SK-N-DZ (cell line): ENCODE measurements around the gene STXBP3. TPM values are rescaled to one million over a fixed set of nuclear protein-coding genes. Genes with fewer than 3 reads are reported as not detected.
"Not testable (repeated sequence)": the region's sequence is repeated elsewhere in the genome, so short reads cannot be mapped to it uniquely, and the experiment has no call there.

Experiments used
- DNase-seq: peaks from one replicate; pipeline ENCODE4 v3.0.0-alpha.2; 2015; ENCODE audit warnings: low spot score
- polyA plus RNA-seq, 2 experiments: library from polyadenylated mRNA; depleted of rRNA; stranded (reverse); fragments of >200 nt; gene quantifications; 2 replicates each; pipeline ENCODE4 v1.2.3, GENCODE V29; 2014

Gene STXBP3
- 16.2 and 17.0 TPM in 2 replicates for polyA plus RNA-seq (2014; cell fraction: cytosol; rRNA removed)
- polyA plus RNA-seq (2014; cell fraction: nucleus; rRNA removed), result 20.8 and 36.6 TPM in 2 replicates

DNA sequence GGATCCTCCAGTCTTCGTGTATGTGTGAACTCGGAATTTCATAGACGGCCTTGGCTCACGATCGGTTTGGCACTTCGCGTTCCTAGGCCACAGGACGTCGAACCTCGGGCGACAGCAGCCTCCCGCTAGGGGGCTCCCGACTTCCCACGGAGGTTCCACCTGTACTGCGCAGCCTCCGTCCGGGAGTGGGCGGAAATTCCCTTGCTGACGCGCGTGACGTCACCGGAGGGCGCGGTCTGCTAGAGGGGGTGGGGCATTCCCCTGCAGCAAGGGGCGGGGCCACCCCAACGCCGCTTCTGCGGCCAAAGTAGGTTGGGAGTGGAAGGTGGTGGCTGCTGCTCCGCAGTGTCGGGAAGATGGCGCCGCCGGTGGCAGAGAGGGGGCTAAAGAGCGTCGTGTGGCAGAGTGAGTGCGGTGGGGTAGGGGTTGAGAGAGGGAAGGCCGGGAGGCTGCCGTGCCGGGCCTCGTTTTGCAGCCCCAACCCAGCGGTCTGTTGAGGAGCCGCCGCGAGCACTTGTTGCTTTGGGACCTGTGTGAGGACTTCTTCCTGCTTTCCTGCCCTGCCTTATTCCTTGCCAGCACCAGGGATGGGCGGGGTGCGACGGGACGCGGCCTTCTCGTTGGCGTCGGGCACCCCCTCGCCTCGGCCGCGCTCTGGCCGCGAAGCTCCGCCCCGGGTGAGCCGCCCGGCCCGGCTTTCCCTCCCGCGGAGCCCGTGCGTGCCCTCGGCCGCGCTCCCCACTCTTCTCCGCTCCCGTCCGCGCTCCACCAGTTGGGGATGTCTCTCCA lies at the start of gene STXBP3:
Gene STXBP3 (plus strand): TSS at position 293 of the 789 bp plus-strand sequence. CDS start 64 bp downstream, at position 357.
- DNase-seq, result peak; percentile 95

- DNase-seq, result no peak
Measured at GRCh38 chr1:108699375-108700332, 46.8 kb upstream of the STXBP3 start.

DNA sequence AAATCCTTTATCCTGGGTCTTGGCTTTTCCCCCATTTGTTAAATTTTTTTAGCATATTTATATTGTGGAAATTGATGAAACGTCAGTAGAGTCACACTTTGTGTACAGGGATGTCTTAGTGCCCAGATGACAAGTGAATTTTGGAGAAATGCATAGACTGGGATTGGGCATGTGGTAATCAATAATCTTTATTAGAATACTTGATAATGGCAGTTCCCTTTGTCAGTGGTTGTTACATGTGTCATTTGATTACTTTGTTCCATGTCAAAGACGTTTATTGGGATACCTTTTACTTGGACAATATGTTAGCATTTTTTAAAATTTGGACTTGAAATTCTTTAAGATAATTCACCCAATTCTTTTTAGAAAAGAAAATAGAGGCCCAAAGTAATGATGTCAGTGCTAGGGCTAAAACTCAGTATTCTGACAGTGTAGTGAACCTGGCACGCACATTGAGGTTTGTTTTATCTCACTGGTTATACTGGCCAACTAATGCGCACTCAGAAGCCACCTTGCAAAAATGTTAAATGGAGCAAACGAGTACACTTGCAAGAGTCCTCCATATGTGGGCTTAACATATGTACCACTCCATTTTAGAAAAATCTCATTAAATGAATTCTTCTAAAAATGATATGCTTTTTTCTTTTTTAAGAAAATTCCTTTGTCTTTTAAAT lies 45.2 kb upstream of the STXBP3 start:
- DNase-seq, result no peak

DNA sequence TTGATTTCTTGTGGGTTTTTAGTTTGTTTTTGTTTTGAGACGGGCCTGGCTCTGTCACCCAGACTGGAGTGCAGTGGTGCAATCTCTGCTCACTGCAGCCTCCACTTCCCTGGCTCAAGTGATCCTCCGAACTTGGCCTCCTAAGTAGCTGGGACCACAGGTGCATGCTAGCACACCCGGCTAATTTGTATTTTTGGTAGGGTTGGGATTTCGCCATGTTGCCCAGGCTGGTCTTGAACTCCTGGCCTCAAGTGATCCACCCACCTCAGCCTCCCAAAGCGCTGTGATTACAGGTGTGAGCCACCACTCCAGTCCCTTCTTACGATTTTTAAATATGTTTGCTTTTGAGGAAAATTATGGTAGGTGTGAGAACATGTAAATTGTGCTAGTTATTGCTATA lies 44.4 kb upstream of the STXBP3 start:
- DNase-seq, result not testable (repeated sequence)

DNA sequence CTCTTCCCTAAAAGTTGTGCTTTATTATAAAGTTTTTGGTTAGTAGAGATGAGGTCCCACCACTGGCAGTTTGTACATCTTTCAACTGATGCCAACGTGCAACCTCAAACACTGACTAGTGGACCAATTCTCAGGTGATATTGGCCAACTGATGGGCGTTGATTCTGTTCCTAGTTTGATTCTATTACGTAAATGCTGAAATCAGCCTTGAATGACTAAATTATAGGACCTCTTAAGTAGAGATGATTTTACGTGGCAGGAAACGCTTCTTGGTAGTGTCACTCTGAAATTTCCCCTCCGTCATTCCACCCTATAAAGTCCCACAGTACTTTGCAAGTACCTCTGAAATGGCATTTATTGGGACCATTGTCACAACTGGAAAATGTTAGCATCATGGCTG lies 42.5 kb upstream of the STXBP3 start:
- no peak for DNase-seq

- no peak for DNase-seq
Measured at GRCh38 chr1:108704496-108704895, 42.0 kb upstream of the STXBP3 start.

DNA sequence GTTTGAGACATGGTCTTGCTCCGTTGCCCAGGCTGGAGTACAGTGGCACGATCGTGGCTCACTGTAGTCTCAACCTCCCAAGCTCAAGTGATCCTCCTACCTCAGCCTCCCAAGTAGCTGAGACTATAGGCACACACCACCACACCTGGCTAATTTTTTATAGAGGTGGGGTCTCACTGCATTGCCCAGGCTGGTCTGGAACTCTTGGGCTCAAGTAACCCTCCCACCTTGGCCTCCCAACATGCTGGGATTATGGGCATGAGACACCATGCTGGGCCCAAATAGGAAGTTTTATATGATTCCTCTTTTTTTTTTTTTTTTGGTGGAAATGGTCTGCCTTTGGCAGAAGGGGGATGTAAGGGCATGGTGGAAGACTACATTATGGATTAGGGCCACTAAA lies 39.8 kb upstream of the STXBP3 start:
- no peak for DNase-seq

GRCh38 chr1:108708691-108709660 lies 37.5 kb upstream of the STXBP3 start:
- no peak for DNase-seq

DNA sequence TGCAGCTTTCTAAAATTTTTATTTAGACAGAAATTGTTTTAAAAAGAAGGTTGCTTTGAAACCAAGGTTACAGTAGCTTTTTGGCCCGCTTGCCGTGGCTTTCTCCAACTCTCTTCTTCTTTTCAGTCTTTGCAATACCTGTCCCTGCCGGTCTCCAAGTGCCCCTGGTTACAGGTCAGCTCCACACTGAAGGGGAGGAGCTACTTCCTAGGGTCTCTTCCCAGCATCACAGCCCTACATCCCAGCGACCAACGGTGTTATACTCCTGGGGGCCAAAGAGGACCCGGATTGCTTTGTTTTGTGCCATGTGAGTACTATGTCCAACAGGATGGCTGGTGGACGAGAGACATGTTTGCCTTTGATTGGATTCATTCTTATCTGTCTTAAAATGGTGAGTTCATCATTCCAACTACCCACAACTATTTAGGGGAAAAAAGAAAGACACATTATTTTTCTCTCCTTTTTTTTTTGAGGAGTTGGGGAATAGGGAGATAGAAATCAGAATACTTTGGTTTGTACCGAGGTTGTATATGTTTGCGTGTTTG lies 33.8 kb upstream of the STXBP3 start, which contains the start of gene FNDC7:
Gene FNDC7 (plus strand): TSS at position 303 of the 545 bp plus-strand sequence. CDS start 26 bp downstream, at position 329.
- DNase-seq, result peak; percentile 35

DNA sequence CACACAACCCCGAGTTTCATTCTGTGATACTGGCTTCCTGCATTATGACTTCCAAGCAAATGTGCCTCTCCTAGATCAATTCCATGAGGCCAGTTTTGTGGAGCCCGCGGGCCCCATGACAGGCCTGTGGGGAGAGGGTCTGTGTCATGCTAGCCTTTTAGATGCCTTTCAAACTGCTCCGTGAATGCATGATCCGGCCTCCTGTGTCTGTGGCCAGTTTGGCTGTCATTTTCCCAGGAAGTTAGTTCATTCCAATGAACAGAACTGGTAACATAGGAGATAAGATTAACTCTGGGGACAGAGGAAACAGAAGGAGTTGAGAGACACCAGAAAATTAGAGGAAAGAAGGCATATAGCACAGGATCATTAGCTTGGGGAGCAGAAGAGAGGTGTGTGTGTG lies 30.5 kb upstream of the STXBP3 start:
- no peak for DNase-seq

DNA sequence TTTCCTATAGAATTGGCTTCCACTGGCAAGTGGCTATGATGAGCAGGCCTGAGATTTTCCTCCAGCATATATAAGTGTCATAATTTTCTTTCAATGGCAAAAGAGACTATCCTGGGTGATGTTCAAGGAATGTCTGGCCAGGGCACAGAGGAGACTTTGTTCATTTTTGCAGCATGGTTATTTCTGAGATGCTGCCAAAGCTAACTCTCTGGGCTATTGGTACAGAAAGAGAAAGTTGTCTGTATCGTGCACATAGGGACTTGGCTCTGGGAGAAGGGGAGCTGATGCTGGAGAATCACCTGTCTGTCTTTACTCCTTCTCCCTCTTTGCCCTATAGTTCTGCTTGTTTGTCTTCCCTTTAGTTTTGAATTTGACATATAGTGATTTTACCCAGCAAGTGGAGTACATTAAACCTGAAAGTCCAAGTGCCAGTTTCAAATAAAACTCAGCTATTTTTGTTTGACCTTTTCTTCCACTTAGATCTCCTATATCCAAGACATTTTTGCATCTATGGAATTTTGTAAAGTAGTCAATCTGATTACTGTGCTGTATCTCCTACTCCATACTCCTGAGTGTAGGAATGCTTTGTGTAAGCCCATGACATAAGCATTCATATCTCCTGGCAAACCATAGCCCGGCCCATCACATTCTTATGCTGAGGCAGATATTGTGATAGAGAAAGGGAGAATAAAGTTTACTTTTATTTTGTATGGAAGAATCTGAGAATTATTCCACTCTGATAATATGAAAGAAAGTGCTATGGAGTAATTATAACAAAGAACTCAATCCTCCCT lies 29.8 kb upstream of the STXBP3 start:
- no peak for DNase-seq

DNA sequence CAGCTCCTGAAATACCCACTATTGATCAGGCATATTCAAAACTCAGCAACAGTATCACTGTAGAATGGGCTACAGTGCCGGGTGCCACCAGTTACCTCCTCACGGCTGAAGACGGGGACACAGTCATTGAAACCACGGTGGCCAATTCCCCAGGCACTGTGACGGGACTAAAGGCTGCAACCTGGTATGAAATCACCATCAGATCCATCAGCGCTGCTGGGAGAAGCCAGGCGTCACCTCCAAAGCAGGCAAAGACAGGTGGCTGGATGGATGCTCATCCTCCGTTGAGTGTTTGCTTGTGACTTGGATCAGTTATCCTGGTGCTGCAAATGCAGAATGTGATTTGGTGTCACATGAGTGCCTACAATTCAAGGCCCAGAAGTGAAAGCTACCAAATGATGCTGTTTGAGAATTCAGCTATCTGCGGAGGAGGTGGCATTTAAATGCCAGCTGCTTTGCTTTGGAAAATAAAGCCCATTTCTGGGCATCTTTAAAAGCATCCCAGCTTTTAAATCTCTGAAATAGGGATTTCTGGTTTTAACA lies 28.6 kb upstream of the STXBP3 start:
- DNase-seq, result no peak

DNA sequence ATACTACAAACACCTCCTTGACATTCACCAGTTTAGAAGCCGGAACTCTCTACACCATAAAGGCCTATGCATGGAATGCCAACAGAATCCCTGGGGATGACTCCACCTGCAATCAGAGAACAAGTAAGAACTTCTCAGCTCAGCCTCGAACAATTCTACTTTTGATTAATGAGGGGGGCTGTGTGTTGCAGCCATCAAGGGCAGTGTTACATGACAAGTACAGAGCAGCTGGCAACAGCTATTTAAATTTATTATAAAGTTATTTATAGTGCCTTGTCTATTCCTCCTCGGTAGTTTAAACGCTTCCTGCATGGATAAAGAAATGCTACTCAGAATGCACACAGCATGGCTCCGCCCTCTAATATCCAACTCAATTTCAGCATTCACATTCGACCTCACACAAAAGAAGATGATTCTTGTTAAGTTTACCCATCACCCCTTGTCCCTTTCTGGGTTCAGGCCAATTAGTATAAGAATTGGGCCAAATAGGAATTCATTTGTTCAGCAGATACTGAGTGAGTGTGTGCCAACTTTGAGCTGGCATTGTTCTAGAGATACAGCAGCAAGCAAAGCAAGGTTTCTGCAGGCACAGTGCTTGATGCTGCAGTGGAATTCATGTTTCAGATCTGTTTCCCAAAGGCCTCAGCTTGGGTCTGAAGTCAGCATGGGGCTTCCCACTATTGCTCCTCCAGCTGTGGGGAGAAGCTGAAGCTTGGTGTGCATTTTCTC lies 27.4 kb upstream of the STXBP3 start:
- no peak for DNase-seq

DNA sequence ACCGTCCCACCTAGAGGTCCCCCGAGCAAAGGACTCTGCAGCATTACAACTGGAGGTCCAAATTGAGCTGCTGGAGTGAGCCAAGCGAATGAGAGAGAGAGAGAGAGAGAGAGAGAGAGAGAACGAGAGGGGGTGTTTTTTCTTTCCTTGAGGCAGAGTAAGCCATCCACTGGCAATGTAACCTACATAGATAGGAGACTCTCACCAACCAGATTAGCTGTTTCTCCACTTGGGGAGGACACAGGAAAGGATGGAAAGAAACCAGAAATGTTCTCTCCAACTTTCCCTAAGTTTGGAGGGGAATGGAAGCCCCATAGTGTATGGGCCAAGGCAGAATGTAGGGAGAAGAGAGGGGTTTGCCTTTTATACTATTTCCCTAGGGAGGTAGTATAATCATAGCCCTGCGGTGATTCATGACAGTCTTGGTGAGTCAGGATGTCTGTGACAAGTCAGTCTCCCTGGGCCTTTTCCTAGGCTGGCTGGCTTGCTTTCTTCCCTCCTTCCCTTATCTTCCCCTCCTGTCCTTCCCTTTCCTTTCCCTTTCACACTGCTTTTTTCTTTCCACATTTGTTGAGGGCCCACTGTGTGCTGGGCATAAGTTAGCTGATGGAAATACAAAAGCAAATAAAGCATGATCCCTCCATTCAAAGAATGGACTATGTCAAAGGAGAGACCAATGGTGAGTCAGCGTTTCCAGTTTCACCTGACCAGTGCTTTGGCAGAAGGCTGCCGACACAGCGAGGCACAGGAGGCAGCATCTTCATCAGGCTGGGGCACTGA lies 26.6 kb upstream of the STXBP3 start:
- DNase-seq, result no peak

- DNase-seq, result no peak
Measured at GRCh38 chr1:108722292-108722691, 24.2 kb upstream of the STXBP3 start.

- DNase-seq, result no peak
Measured at GRCh38 chr1:108725906-108726305, 20.6 kb upstream of the STXBP3 start.

- DNase-seq, result no peak
Measured at GRCh38 chr1:108728327-108728923, 18.0 kb upstream of the STXBP3 start.
